Nephron (organoid): Measurements from ENCODE around the gene MAP1B.
A peak's percentile ranks its signal among the peaks of the same experiment; 100 is the strongest.

Experiments
- H3K27ac Mint-ChIP-seq, 3 experiments: 2 replicates each; pipeline ENCODE4 v1.8.0; 2020; ENCODE audit warnings: mixed read lengths in 3 of 3, mild to moderate bottlenecking in 2 of 3, moderate library complexity in 1 of 3
- H3K27me3 Mint-ChIP-seq: 2 replicates; pipeline ENCODE4 v1.8.0; 2021; ENCODE audit warnings: low read depth, mild to moderate bottlenecking, moderate library complexity, mixed read lengths
- H3K36me3 Mint-ChIP-seq: 2 replicates; pipeline ENCODE4 v1.8.0; 2020; ENCODE audit warnings: low read depth, mixed read lengths
- H3K4me1 Mint-ChIP-seq: 2 replicates; pipeline ENCODE4 v1.8.0; 2020; ENCODE audit warnings: mixed read lengths
- H3K4me3 Mint-ChIP-seq, 3 experiments: 2 replicates each; pipeline ENCODE4 v1.8.0; 2020; ENCODE audit warnings: mild to moderate bottlenecking in 3 of 3, mixed read lengths in 3 of 3, moderate library complexity in 2 of 3
- H3K9me3 Mint-ChIP-seq: 2 replicates; pipeline ENCODE4 v1.8.0; 2020; ENCODE audit warnings: mixed read lengths
- TF ChIP-seq, protein P1 (sequence below), 3 experiments: fragments of 200-600 bp; sonication (generic); IDR thresholded peaks; one replicate each; pipeline ENCODE4 v1.5.0; 2021; ENCODE audit warnings: antibody characterized with exemption in 3 of 3; ENCODE audit not compliant: unreplicated experiment in 3 of 3

MAP1B gene

GRCh38 chr5:72107131-72107900 is at the start of gene MAP1B:
MAP1B (plus strand) TSS chr5:72107475; CDS start chr5:72107532, 57 bp downstream.
- Mint-ChIP-seq H3K36me3 (no peaks in the 10 kb centered on the region), H3K4me3 (peak within 1 kb of the TSS; percentile 93 to 94 (median 94)), H3K9me3 (no peaks in the 10 kb centered on the region), H3K27me3 (no peaks in the 10 kb centered on the region), H3K4me1 (peaks cover 38% of the 10 kb centered on the region), H3K27ac (peak within 1 kb of the TSS; percentile 89 to 93 (median 91))
- TF ChIP-seq, protein P1, sequence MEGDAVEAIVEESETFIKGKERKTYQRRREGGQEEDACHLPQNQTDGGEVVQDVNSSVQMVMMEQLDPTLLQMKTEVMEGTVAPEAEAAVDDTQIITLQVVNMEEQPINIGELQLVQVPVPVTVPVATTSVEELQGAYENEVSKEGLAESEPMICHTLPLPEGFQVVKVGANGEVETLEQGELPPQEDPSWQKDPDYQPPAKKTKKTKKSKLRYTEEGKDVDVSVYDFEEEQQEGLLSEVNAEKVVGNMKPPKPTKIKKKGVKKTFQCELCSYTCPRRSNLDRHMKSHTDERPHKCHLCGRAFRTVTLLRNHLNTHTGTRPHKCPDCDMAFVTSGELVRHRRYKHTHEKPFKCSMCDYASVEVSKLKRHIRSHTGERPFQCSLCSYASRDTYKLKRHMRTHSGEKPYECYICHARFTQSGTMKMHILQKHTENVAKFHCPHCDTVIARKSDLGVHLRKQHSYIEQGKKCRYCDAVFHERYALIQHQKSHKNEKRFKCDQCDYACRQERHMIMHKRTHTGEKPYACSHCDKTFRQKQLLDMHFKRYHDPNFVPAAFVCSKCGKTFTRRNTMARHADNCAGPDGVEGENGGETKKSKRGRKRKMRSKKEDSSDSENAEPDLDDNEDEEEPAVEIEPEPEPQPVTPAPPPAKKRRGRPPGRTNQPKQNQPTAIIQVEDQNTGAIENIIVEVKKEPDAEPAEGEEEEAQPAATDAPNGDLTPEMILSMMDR (IDR thresholded peaks at IDR 0.05; ENCODE audit: unreplicated experiment in 3 of 3): no peak

DNA sequence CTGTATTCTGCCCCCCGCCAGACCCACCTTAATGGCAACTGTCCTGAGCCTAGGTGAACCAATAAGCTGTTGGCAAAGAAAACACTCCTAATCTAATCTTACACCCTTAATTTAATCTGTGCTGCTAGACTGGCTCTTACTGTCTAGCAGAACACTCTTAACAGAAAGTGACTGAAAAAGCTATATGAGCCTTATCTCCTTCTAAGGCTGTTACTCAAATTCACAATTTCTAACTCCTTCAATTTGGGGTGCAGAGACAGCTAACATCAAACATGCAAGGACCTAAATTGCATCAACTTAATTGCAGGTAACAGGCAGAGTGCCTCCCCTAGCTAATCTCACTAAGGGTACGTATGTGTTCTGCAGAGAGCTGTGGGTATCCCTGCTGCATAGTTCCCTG is 49.5 kb upstream of the MAP1B start:
- no peaks in the 10 kb centered on the region for H3K4me1 Mint-ChIP-seq
- no peaks in the 10 kb centered on the region for H3K9me3 Mint-ChIP-seq
- H3K4me3 Mint-ChIP-seq: no peak overlapping the region
- TF ChIP-seq, protein P1 (IDR thresholded peaks at IDR 0.05; ENCODE audit: unreplicated experiment in 3 of 3): no peak
- H3K27me3 Mint-ChIP-seq: peaks cover 30% of the 10 kb centered on the region
- H3K36me3 Mint-ChIP-seq: no peaks in the 10 kb centered on the region
- no peak overlapping the region for H3K27ac Mint-ChIP-seq

- Mint-ChIP-seq H3K4me3 (no peak overlapping the region), H3K36me3 (no peaks in the 10 kb centered on the region), H3K27ac (no peak overlapping the region), H3K27me3 (peaks cover 6% of the 10 kb centered on the region), H3K4me1 (peaks cover 8% of the 10 kb centered on the region), H3K9me3 (no peaks in the 10 kb centered on the region)
- TF ChIP-seq, protein P1 (IDR thresholded peaks at IDR 0.05; ENCODE audit: unreplicated experiment in 3 of 3): no peak
These were observed 44.0 kb upstream of the MAP1B start for GRCh38 chr5:72063219-72063819.

GRCh38 chr5:72064801-72065570 is 42.3 kb upstream of the MAP1B start:
- Mint-ChIP-seq H3K27ac (peak overlapping the region in 1 of 3 experiments; percentile 83), H3K27me3 (no peaks in the 10 kb centered on the region), H3K4me1 (peaks cover 8% of the 10 kb centered on the region), H3K4me3 (no peak overlapping the region), H3K9me3 (no peaks in the 10 kb centered on the region), H3K36me3 (no peaks in the 10 kb centered on the region)
- TF ChIP-seq, protein P1 (IDR thresholded peaks at IDR 0.05; ENCODE audit: unreplicated experiment in 3 of 3): no peak

DNA sequence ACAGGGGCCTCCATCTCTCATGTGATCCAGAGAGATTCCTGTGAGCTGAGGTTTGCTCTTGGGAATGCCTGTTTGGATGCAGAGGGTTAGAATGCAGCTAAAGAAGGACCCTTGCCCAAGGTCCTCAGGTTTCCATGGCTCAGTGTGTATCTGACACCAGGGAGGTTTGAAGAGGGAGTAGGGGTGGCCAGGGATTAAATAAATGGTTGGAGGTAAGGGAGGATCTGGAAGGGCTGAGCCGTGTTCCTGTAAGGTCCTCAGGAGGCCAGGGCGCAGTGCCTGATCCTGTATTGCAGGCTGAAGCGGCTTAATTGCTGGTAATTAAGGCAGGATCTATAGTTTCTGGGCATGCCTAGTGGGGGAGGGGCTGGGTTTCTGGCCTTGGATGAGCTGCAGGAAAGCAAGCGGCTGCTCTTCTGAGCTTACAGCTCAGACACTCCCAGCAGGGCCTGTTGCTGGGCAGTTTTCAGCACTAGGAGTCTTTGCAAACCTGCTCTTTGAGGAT is 41.5 kb upstream of the MAP1B start:
- no peaks in the 10 kb centered on the region for H3K36me3 Mint-ChIP-seq
- H3K4me3 Mint-ChIP-seq: no peak overlapping the region
- no peaks in the 10 kb centered on the region for H3K9me3 Mint-ChIP-seq
- H3K27me3 Mint-ChIP-seq: no peaks in the 10 kb centered on the region
- peaks cover 8% of the 10 kb centered on the region for H3K4me1 Mint-ChIP-seq
- H3K27ac Mint-ChIP-seq: peak overlapping the region; percentile 1 to 83 (median 26)
- TF ChIP-seq, protein P1 (IDR thresholded peaks at IDR 0.05; ENCODE audit: unreplicated experiment in 3 of 3): no peak
